H9 (cell line): Measurements from ENCODE around the gene DTNA. TPM values are rescaled to one million over a fixed set of nuclear protein-coding genes. Genes with fewer than 3 reads are reported as not detected.

Experiments
- DNase-seq: peaks from one replicate; pipeline ENCODE4 v3.0.0-alpha.2; 2017
- H2AFZ ChIP-seq: one replicate; pipeline ENCODE4 v1.6.1; 2013; ENCODE audit warnings: mild to moderate bottlenecking, low read length, control low read depth, moderate library complexity
- H2AK5ac ChIP-seq: 2 replicates; pipeline ENCODE4 v1.6.1; 2013; ENCODE audit warnings: low read length, control low read depth, mixed read lengths; ENCODE audit not compliant: insufficient read length
- H2BK120ac ChIP-seq: one replicate; pipeline ENCODE4 v1.6.1; 2013; ENCODE audit warnings: low read depth, mild to moderate bottlenecking, low read length, control low read depth, inconsistent platforms; ENCODE audit not compliant: poor library complexity, severe bottlenecking
- H2BK12ac ChIP-seq: 2 replicates; pipeline ENCODE4 v1.6.1; 2013; ENCODE audit warnings: low read length, control low read depth, mixed read lengths, low read depth; ENCODE audit not compliant: insufficient read length
- H2BK15ac ChIP-seq: 2 replicates; pipeline ENCODE4 v1.6.1; 2013; ENCODE audit warnings: low read depth, low read length, control low read depth
- H2BK20ac ChIP-seq: one replicate; pipeline ENCODE4 v1.6.1; 2013; ENCODE audit warnings: low read depth, mild to moderate bottlenecking, low read length, control low read depth, inconsistent platforms; ENCODE audit not compliant: poor library complexity, severe bottlenecking
- H2BK5ac ChIP-seq: 2 replicates; pipeline ENCODE4 v1.6.1; 2013; ENCODE audit warnings: low read length, control low read depth, mixed read lengths; ENCODE audit not compliant: insufficient read length
- H3K14ac ChIP-seq: 2 replicates; pipeline ENCODE4 v1.6.1; 2013; ENCODE audit warnings: low read length, control low read depth; ENCODE audit not compliant: insufficient read depth
- H3K18ac ChIP-seq: 2 replicates; pipeline ENCODE4 v1.6.1; 2013; ENCODE audit warnings: low read depth, mild to moderate bottlenecking, mixed read lengths, low read length, control low read depth; ENCODE audit not compliant: insufficient read length
- H3K23ac ChIP-seq: 2 replicates; pipeline ENCODE4 v1.6.1; 2013; ENCODE audit warnings: low read length, control low read depth, mixed read lengths, low read depth; ENCODE audit not compliant: insufficient read length
- H3K23me2 ChIP-seq: 2 replicates; pipeline ENCODE4 v1.6.1; 2013; ENCODE audit warnings: low read depth, mild to moderate bottlenecking, mixed read lengths, low read length, control low read depth; ENCODE audit not compliant: insufficient read length, poor library complexity, severe bottlenecking
- H3K27ac ChIP-seq: 2 replicates; pipeline ENCODE4 v1.5.1; 2013; ENCODE audit warnings: low read length, control low read depth, mixed read lengths, low read depth; ENCODE audit not compliant: insufficient read length
- H3K27me3 ChIP-seq: 2 replicates; pipeline ENCODE4 v1.6.1; 2013; ENCODE audit warnings: low read length, control low read depth, inconsistent platforms; ENCODE audit not compliant: insufficient read depth
- H3K4ac ChIP-seq: 2 replicates; pipeline ENCODE4 v1.6.1; 2013; ENCODE audit warnings: low read depth, mild to moderate bottlenecking, control low read depth, inconsistent platforms, low read length, moderate library complexity
- H3K4me1 ChIP-seq: 2 replicates; pipeline ENCODE4 v1.6.1; 2013; ENCODE audit warnings: low read length, control low read depth, inconsistent platforms; ENCODE audit not compliant: insufficient read depth
- H3K4me2 ChIP-seq: 2 replicates; pipeline ENCODE4 v1.6.1; 2013; ENCODE audit warnings: low read length, control low read depth, mixed read lengths; ENCODE audit not compliant: insufficient read length, insufficient read depth
- H3K56ac ChIP-seq: 2 replicates; pipeline ENCODE4 v1.6.1; 2013; ENCODE audit warnings: low read depth, mild to moderate bottlenecking, mixed read lengths, low read length, control low read depth; ENCODE audit not compliant: insufficient read length
- H3K79me1 ChIP-seq: 2 replicates; pipeline ENCODE4 v1.6.1; 2013; ENCODE audit warnings: low read depth, mild to moderate bottlenecking, moderate library complexity, low read length, control low read depth, inconsistent platforms; ENCODE audit not compliant: insufficient read depth, poor library complexity, severe bottlenecking
- H3K79me2 ChIP-seq: 2 replicates; pipeline ENCODE4 v1.6.1; 2013; ENCODE audit warnings: low read length, control low read depth, inconsistent platforms; ENCODE audit not compliant: insufficient read depth
- H3K9ac ChIP-seq: 2 replicates; pipeline ENCODE4 v1.6.1; 2013; ENCODE audit warnings: low read length, control low read depth, mixed read lengths; ENCODE audit not compliant: insufficient read length; ENCODE audit errors: extremely low read depth
- H3K9me3 ChIP-seq: one replicate; pipeline ENCODE4 v1.6.1; 2013; ENCODE audit warnings: low read depth, low read length, inconsistent platforms; ENCODE audit not compliant: control insufficient read depth
- H3T11ph ChIP-seq: one replicate; pipeline ENCODE4 v1.6.1; 2013; ENCODE audit warnings: mild to moderate bottlenecking, low read length, control low read depth, inconsistent platforms
- H4K20me1 ChIP-seq: one replicate; pipeline ENCODE4 v1.6.1; 2013; ENCODE audit not compliant: control insufficient read depth, insufficient read length, insufficient read depth
- H4K5ac ChIP-seq: 2 replicates; pipeline ENCODE4 v1.6.1; 2013; ENCODE audit warnings: low read depth, mild to moderate bottlenecking, mixed read lengths, low read length, control low read depth; ENCODE audit not compliant: insufficient read length
- H4K8ac ChIP-seq: replicated peaks from 2 replicates; pipeline ENCODE4 v1.6.1; 2013; ENCODE audit warnings: low read length, control low read depth, mixed read lengths, low read depth; ENCODE audit not compliant: insufficient read length
- H4K91ac ChIP-seq: 2 replicates; pipeline ENCODE4 v1.6.1; 2013; ENCODE audit warnings: low read depth, mild to moderate bottlenecking, moderate library complexity, mixed read lengths, low read length, control low read depth; ENCODE audit not compliant: insufficient read length
- H3K27ac Mint-ChIP-seq, 3 experiments: 2 replicates in 2 of 3; 3 replicates in 1 of 3; pipeline ENCODE4 v1.8.0; 2020 to 2021; ENCODE audit warnings: mixed read lengths in 3 of 3, mild to moderate bottlenecking in 1 of 3, moderate library complexity in 1 of 3
- H3K27me3 Mint-ChIP-seq: 2 replicates; pipeline ENCODE4 v1.8.0; 2021; ENCODE audit warnings: low read depth, mild to moderate bottlenecking, moderate library complexity, mixed read lengths
- H3K36me3 Mint-ChIP-seq, 3 experiments: 2 replicates in 2 of 3; 3 replicates in 1 of 3; pipeline ENCODE4 v1.8.0; 2020 to 2021; ENCODE audit warnings: low read depth in 3 of 3, mixed read lengths in 3 of 3; ENCODE audit not compliant: insufficient read depth in 1 of 3
- H3K4me1 Mint-ChIP-seq, 2 experiments: 2 replicates each; pipeline ENCODE4 v1.8.0; 2020; ENCODE audit warnings: mixed read lengths in 2 of 2
- H3K4me3 Mint-ChIP-seq, 2 experiments: 2 replicates in 1 of 2; 3 replicates in 1 of 2; pipeline ENCODE4 v1.8.0; 2020 to 2021; ENCODE audit warnings: mild to moderate bottlenecking in 2 of 2, mixed read lengths in 2 of 2, moderate library complexity in 1 of 2
- H3K9me3 Mint-ChIP-seq, 2 experiments: 2 replicates in 1 of 2; 3 replicates in 1 of 2; pipeline ENCODE4 v1.8.0; 2020; ENCODE audit warnings: mild to moderate bottlenecking in 2 of 2, mixed read lengths in 2 of 2, moderate library complexity in 1 of 2
- CTCF ChIP-seq: fragments of 200-600 bp; sonication (generic); conservative IDR thresholded peaks from 3 replicates; pipeline ENCODE4 v1.8.0; 2021; ENCODE audit warnings: antibody characterized with exemption, mild to moderate bottlenecking
- WGBS: extraction: QIAGEN DNeasy Blood & Tissue Kit; methylation state at CpG from one replicate; pipeline ENCODE4 v1.1.7; 2013; ENCODE audit warnings: missing lambda C conversion rate, low lambda C conversion rate, mixed read lengths; ENCODE audit not compliant: insufficient read length; ENCODE audit errors: extremely low coverage; 5-methylcytosine and 5-hydroxymethylcytosine counted together
- total RNA-seq: library from RNA; stranded (reverse); gene quantifications from 2 replicates; pipeline ENCODE4 v1.2.1, GENCODE V29; 2021

Gene DTNA
- total RNA-seq, 1 experiment from 2014 or later = 25.5 TPM

DNA sequence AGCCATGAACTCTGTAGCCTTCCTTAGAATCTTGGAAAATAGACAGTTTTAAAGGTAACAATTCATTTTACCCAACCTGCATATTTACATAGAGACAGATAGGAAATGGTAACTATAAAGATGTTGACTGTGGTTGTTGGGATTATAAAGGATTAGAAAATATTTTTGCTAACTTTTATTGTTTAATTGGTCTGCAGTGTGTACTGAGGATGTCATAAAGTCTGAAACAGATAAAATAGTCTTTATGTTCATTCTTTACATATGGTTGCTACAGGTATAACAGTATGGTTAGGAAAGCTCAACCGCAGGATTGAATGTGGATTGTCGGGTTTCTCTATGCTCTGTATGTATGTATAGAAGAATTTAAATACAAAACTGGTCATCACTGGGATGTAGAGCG is 7.3 kb upstream of the DTNA start:
- H3K14ac ChIP-seq = no peak overlapping the region
- no peak overlapping the region for H2BK12ac ChIP-seq
- no peaks in the 10 kb centered on the region for H4K20me1 ChIP-seq
- peaks cover 0 to 2% of the 10 kb centered on the region in 2 experiments; a peak in 3 of 5 replicates for H3K9me3 Mint-ChIP-seq
- no peaks in the 10 kb centered on the region for H3K9me3 ChIP-seq
- H3K27ac Mint-ChIP-seq = no peak overlapping the region
- no peaks in the 10 kb centered on the region for H3K27me3 ChIP-seq
- H3K9ac ChIP-seq = no peak overlapping the region
- H2AFZ ChIP-seq = no peak overlapping the region
- H3K4me1 ChIP-seq = peaks cover 3% of the 10 kb centered on the region
- peaks cover 11 to 13% of the 10 kb centered on the region in 2 experiments for H3K4me1 Mint-ChIP-seq
- H3K27ac ChIP-seq = no peak overlapping the region
- H4K5ac ChIP-seq = no peak overlapping the region
- no peak overlapping the region for H2BK5ac ChIP-seq
- no peak overlapping the region for H3K4ac ChIP-seq
- H4K91ac ChIP-seq = no peak overlapping the region
- no peak overlapping the region for H3K56ac ChIP-seq
- H4K8ac ChIP-seq = no peak overlapping the region
- H3T11ph ChIP-seq = no peak overlapping the region
- no peak overlapping the region for H3K23ac ChIP-seq
- no peak overlapping the region for H3K4me2 ChIP-seq
- peaks cover 5 to 10% (median 9%) of the 10 kb centered on the region in 3 experiments; a peak in 5 of 7 replicates for H3K36me3 Mint-ChIP-seq
- H3K27me3 Mint-ChIP-seq = no peaks in the 10 kb centered on the region
- H2BK120ac ChIP-seq = no peak overlapping the region
- TF ChIP-seq CTCF = no peak
- H3K4me3 Mint-ChIP-seq = no peak overlapping the region
- no peak overlapping the region for H2AK5ac ChIP-seq
- H3K79me2 ChIP-seq = no peaks in the 10 kb centered on the region; the same call in 1 of the 2 replicates
- no peak overlapping the region for H2BK20ac ChIP-seq
- no peak overlapping the region for H2BK15ac ChIP-seq
- no peaks in the 10 kb centered on the region for H3K79me1 ChIP-seq
- no CpG with 5 or more reads among the region's 3 CpGs for WGBS
- H3K23me2 ChIP-seq = no peaks in the 10 kb centered on the region
- no peak overlapping the region for H3K18ac ChIP-seq
- DNase-seq = no peak
